ENCODE results near the gene CFLAR.
"Not testable (repeated sequence)": the region's sequence is repeated elsewhere in the genome, so short reads cannot be mapped to it uniquely, and the experiment has no call there.

CFLAR gene

GRCh38 chr2:201184248-201184647 lies 68.3 kb downstream of the CFLAR start:
- not testable (repeated sequence) for DNase-seq

GRCh38 chr2:201185863-201186262 lies 69.9 kb downstream of the CFLAR start:
- DNase-seq = no peak

- DNase-seq = no peak
Observed at GRCh38 chr2:201186982-201187381, 71.0 kb downstream of the CFLAR start.

- DNase-seq = no peak
Observed at GRCh38 chr2:201188449-201188848, 72.5 kb downstream of the CFLAR start.

- DNase-seq = no peak
Observed at GRCh38 chr2:201191132-201191875, 75.3 kb downstream of the CFLAR start.

- no peak for DNase-seq
Observed at GRCh38 chr2:201194097-201194496, 78.1 kb downstream of the CFLAR start.

- no peak for DNase-seq
Observed at GRCh38 chr2:201195331-201195730, 79.4 kb downstream of the CFLAR start.

GRCh38 chr2:201196003-201196402 lies 80.0 kb downstream of the CFLAR start:
- no peak for DNase-seq

- no peak for DNase-seq
Observed at GRCh38 chr2:201196803-201197202, 80.8 kb downstream of the CFLAR start.

GRCh38 chr2:201197781-201198180 lies 81.8 kb downstream of the CFLAR start:
- no peak for DNase-seq

GRCh38 chr2:201199847-201200246 lies 83.9 kb downstream of the CFLAR start:
- DNase-seq = no peak

GRCh38 chr2:201200345-201200744 lies 84.4 kb downstream of the CFLAR start:
- DNase-seq = no peak

- DNase-seq = no peak
Observed at GRCh38 chr2:201201371-201201770, 85.4 kb downstream of the CFLAR start.

GRCh38 chr2:201203916-201204654 lies 88.1 kb downstream of the CFLAR start:
- no peak for DNase-seq

GRCh38 chr2:201204655-201205514 lies 88.9 kb downstream of the CFLAR start:
- DNase-seq = no peak

GRCh38 chr2:201205515-201205849 lies 89.5 kb downstream of the CFLAR start:
- no peak for DNase-seq

- DNase-seq = peak; percentile 65
Observed at GRCh38 chr2:201208563-201209252, 92.7 kb downstream of the CFLAR start.

- no peak for DNase-seq
Observed at GRCh38 chr2:201215963-201216362, 100.0 kb downstream of the CFLAR start.

- no peak for DNase-seq
Observed at GRCh38 chr2:201216918-201217317, 101.0 kb downstream of the CFLAR start.

GRCh38 chr2:201218780-201219179 lies 102.8 kb downstream of the CFLAR start:
- DNase-seq = no peak

GRCh38 chr2:201219328-201220096 lies 103.5 kb downstream of the CFLAR start:
- no peak for DNase-seq

GRCh38 chr2:201220102-201220570 lies 104.2 kb downstream of the CFLAR start:
- DNase-seq = peak; percentile 59
